HepG2 (cell line): ENCODE measurements around the gene EIF4G1. TPM values are rescaled to one million over a fixed set of nuclear protein-coding genes. Genes with fewer than 3 reads are reported as not detected.

Experiments
- ATF7 ChIP-seq, 2 experiments: fragments of 450-650 bp in 1 of 2; sonication (generic) in 1 of 2; formaldehyde crosslinking in 1 of 2; IDR thresholded peaks; 2 replicates each; pipeline versions ENCODE4 v1.4.0 to v1.6.1; 2016 to 2020; ENCODE audit warnings: antibody characterized with exemption in 1 of 2, mild to moderate bottlenecking in 1 of 2, missing genetic modification reagents in 1 of 2
- CBX2 ChIP-seq, 2 experiments: fragments of 200-600 bp in 1 of 2; sonication (generic); formaldehyde crosslinking in 1 of 2; IDR thresholded peaks; 2 replicates each; pipeline versions ENCODE4 v1.7.0 to v1.8.1; 2018 to 2022; ENCODE audit warnings: low read depth in 2 of 2, low read length in 1 of 2, mild to moderate bottlenecking in 1 of 2, missing genetic modification reagents in 1 of 2
- HNRNPK ChIP-seq: fragments of 200-400 bp; formaldehyde crosslinking; IDR thresholded peaks from 2 replicates; pipeline ENCODE4 v1.6.1; 2018; ENCODE audit warnings: low read length, low read depth, moderate library complexity, mild to moderate bottlenecking; ENCODE audit not compliant: poor library complexity, severe bottlenecking
- KLF15 ChIP-seq: sonication (generic); formaldehyde crosslinking; IDR thresholded peaks from 2 replicates; pipeline ENCODE4 v1.8.1; 2023; ENCODE audit warnings: borderline replicate concordance, mild to moderate bottlenecking, inconsistent platforms, missing genetic modification reagents, mixed read lengths
- MBD4 ChIP-seq: IDR thresholded peaks from 2 replicates; pipeline ENCODE4 v1.6.1; 2012; ENCODE audit warnings: low read length, inconsistent platforms, borderline replicate concordance
- SIX4 ChIP-seq: sonication (generic); formaldehyde crosslinking; IDR thresholded peaks from 2 replicates; pipeline ENCODE4 v1.4.0; 2020; ENCODE audit warnings: missing genetic modification reagents
- ZNF264 ChIP-seq: sonication (generic); formaldehyde crosslinking; IDR thresholded peaks from 2 replicates; pipeline ENCODE4 v1.4.0; 2020; ENCODE audit warnings: missing genetic modification reagents
- ZNF383 ChIP-seq: sonication (generic); formaldehyde crosslinking; IDR thresholded peaks from 2 replicates; pipeline ENCODE4 v1.4.0; 2020; ENCODE audit warnings: missing genetic modification reagents, mild to moderate bottlenecking, borderline replicate concordance
- ZNF547 ChIP-seq: sonication (generic); formaldehyde crosslinking; IDR thresholded peaks from 2 replicates; pipeline ENCODE4 v1.5.1; 2020; ENCODE audit warnings: mild to moderate bottlenecking, missing genetic modification reagents
- ZNF549 ChIP-seq: sonication (generic); formaldehyde crosslinking; IDR thresholded peaks from 2 replicates; pipeline ENCODE4 v1.5.0; 2020; ENCODE audit warnings: missing genetic modification reagents
- ZSCAN25 ChIP-seq: sonication (generic); formaldehyde crosslinking; IDR thresholded peaks from 2 replicates; pipeline ENCODE4 v1.8.0; 2022; ENCODE audit warnings: mild to moderate bottlenecking, missing genetic modification reagents
- polyA plus RNA-seq, 8 experiments: library from polyadenylated mRNA; depleted of rRNA in 3 of 8; stranded (reverse) in 7 of 8; unstranded in 1 of 8; fragments of >200 nt; fragmentation: Illumina TruSeq in 4 of 8; extraction: Trizol in 4 of 8; gene quantifications; 2 replicates each; pipeline versions ENCODE4 v1.2.1 to v1.2.3, GENCODE V29; 2011 to 2016; ENCODE audit warnings: low read depth in 4 of 8, missing spikeins in 1 of 8, mixed read lengths in 1 of 8; ENCODE audit not compliant: insufficient read depth in 1 of 8
- total RNA-seq, 5 experiments: library from RNA; depleted of rRNA; stranded (reverse); fragments of >200 nt; fragmentation: Illumina TruSeq; extraction: Trizol; gene quantifications; 2 replicates each; pipeline ENCODE4 v1.2.3, GENCODE V29; 2016; ENCODE audit warnings: low read depth in 1 of 5
- TF ChIP-seq, protein P1 (sequence below): sonication (generic); formaldehyde crosslinking; IDR thresholded peaks from 2 replicates; pipeline ENCODE4 v1.4.0; 2020; ENCODE audit warnings: mild to moderate bottlenecking, missing genetic modification reagents
- TF ChIP-seq, protein P2 (sequence below): conservative IDR thresholded peaks from 2 replicates; pipeline ENCODE4 v1.6.1; 2018; ENCODE audit warnings: missing genetic modification reagents
- TF ChIP-seq, protein P3 (sequence below): sonication (generic); formaldehyde crosslinking; IDR thresholded peaks from 2 replicates; pipeline ENCODE4 v1.4.0; 2020; ENCODE audit warnings: missing genetic modification reagents
- TF ChIP-seq, protein P4 (sequence below): sonication (generic); formaldehyde crosslinking; IDR thresholded peaks from 2 replicates; pipeline ENCODE4 v1.5.0; 2020; ENCODE audit warnings: missing genetic modification reagents

The EIF4G1 gene
- total and polyA plus RNA-seq, 2 of the 13 experiments (the other 11 are each of a cell fraction or from before 2014, with no cell fraction given) = 208 to 213 TPM

DNA sequence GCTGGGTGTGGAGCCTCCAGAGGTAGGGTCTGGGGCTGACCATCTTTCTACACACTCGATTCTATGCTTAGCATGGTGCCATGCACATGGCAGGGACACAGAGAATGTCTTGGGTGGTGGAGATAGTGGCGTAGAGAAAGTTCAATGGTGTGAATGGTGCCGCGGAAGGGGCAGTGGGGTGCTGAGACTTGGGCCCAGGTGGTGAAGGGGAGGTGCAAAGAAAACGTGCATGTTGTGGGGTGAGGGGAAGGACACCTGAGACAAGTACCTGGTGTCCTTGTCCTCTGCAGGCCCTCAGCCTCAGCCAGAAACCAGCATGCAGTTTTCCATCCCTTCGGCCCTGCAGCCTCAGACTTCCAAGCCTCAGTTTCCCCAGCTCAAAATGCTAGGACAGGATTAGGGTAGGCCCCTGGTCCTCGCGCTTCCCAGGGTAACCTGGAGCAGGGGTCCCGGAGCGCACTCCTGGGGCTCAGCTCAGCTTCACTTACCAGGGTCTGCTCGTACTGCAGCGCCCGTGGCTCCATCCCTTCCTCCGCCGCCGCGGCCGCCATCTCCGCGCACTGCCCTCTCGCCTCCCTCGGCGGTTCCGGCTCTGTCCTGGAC, 46.6 kb downstream of the EIF4G1 start (continued):
- TF ChIP-seq, protein P1, sequence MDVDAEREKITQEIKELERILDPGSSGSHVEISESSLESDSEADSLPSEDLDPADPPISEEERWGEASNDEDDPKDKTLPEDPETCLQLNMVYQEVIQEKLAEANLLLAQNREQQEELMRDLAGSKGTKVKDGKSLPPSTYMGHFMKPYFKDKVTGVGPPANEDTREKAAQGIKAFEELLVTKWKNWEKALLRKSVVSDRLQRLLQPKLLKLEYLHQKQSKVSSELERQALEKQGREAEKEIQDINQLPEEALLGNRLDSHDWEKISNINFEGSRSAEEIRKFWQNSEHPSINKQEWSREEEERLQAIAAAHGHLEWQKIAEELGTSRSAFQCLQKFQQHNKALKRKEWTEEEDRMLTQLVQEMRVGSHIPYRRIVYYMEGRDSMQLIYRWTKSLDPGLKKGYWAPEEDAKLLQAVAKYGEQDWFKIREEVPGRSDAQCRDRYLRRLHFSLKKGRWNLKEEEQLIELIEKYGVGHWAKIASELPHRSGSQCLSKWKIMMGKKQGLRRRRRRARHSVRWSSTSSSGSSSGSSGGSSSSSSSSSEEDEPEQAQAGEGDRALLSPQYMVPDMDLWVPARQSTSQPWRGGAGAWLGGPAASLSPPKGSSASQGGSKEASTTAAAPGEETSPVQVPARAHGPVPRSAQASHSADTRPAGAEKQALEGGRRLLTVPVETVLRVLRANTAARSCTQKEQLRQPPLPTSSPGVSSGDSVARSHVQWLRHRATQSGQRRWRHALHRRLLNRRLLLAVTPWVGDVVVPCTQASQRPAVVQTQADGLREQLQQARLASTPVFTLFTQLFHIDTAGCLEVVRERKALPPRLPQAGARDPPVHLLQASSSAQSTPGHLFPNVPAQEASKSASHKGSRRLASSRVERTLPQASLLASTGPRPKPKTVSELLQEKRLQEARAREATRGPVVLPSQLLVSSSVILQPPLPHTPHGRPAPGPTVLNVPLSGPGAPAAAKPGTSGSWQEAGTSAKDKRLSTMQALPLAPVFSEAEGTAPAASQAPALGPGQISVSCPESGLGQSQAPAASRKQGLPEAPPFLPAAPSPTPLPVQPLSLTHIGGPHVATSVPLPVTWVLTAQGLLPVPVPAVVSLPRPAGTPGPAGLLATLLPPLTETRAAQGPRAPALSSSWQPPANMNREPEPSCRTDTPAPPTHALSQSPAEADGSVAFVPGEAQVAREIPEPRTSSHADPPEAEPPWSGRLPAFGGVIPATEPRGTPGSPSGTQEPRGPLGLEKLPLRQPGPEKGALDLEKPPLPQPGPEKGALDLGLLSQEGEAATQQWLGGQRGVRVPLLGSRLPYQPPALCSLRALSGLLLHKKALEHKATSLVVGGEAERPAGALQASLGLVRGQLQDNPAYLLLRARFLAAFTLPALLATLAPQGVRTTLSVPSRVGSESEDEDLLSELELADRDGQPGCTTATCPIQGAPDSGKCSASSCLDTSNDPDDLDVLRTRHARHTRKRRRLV = no peak
- TF ChIP-seq, protein P2, sequence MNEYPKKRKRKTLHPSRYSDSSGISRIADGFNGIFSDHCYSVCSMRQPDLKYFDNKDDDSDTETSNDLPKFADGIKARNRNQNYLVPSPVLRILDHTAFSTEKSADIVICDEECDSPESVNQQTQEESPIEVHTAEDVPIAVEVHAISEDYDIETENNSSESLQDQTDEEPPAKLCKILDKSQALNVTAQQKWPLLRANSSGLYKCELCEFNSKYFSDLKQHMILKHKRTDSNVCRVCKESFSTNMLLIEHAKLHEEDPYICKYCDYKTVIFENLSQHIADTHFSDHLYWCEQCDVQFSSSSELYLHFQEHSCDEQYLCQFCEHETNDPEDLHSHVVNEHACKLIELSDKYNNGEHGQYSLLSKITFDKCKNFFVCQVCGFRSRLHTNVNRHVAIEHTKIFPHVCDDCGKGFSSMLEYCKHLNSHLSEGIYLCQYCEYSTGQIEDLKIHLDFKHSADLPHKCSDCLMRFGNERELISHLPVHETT (CRISPR knock-in tag) = no peak
- TF ChIP-seq, protein P3, sequence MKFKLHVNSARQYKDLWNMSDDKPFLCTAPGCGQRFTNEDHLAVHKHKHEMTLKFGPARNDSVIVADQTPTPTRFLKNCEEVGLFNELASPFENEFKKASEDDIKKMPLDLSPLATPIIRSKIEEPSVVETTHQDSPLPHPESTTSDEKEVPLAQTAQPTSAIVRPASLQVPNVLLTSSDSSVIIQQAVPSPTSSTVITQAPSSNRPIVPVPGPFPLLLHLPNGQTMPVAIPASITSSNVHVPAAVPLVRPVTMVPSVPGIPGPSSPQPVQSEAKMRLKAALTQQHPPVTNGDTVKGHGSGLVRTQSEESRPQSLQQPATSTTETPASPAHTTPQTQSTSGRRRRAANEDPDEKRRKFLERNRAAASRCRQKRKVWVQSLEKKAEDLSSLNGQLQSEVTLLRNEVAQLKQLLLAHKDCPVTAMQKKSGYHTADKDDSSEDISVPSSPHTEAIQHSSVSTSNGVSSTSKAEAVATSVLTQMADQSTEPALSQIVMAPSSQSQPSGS (CRISPR knock-in tag) = no peak
- TF ChIP-seq ZSCAN25 (CRISPR knock-in tag) = 0 out of 2 replicates have a peak, but pooled peaks have one; percentile 17
- TF ChIP-seq KLF15 (CRISPR knock-in tag) = 0 out of 2 replicates have a peak, but pooled peaks have one; percentile 34
- TF ChIP-seq ZNF547 (CRISPR knock-in tag) = peak; percentile 31; the same call in 1 of the 2 replicates
- no peak for TF ChIP-seq ZNF383 (CRISPR knock-in tag)
- TF ChIP-seq CBX2 (IDR thresholded peaks at IDR 0.05; ENCODE audit: low read depth, low read length) = no peak
- no peak for TF ChIP-seq CBX2 (CRISPR knock-in tag; IDR thresholded peaks at IDR 0.05; ENCODE audit: low read depth)
- TF ChIP-seq ATF7 (IDR thresholded peaks at IDR 0.05) = no peak
- no peak for TF ChIP-seq ATF7 (CRISPR knock-in tag; IDR thresholded peaks at IDR 0.05)
- TF ChIP-seq, protein P4, sequence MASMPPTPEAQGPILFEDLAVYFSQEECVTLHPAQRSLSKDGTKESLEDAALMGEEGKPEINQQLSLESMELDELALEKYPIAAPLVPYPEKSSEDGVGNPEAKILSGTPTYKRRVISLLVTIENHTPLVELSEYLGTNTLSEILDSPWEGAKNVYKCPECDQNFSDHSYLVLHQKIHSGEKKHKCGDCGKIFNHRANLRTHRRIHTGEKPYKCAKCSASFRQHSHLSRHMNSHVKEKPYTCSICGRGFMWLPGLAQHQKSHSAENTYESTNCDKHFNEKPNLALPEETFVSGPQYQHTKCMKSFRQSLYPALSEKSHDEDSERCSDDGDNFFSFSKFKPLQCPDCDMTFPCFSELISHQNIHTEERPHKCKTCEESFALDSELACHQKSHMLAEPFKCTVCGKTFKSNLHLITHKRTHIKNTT (CRISPR knock-in tag) = no peak
- TF ChIP-seq HNRNPK = no peak
- no peak for TF ChIP-seq ZNF264 (CRISPR knock-in tag)
- no peak for TF ChIP-seq MBD4
- TF ChIP-seq ZNF549 (CRISPR knock-in tag) = no peak
- TF ChIP-seq SIX4 = no peak
